Measurements from ENCODE around the gene ZSCAN9.

DNA sequence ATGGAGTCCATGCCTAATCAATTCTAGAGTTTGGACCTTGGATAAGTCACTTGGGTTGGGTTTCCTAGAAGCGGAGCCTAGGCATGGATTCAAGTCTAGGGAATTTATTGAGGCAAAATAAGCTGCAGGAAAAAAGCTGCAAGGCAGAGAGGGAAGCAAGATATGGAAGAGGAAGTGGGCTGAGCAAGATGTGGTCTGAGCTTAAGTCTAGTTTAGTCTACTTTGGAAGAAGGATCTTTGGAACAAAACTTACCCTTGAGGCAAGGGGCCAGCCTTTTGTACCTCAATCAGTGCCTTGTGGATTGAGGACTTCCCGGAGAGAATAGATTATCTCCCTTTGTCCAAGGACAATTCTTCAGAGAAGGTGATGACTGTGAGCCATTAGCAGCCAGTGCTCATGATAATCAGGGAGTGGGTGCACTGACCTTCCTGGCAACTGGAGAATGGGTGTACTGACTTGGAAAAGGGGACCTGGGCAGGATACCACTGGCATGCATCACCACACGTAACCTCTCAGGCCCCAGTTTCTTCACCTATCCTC, 10.9 kb downstream of the ZSCAN9 start:
- TF ChIP-seq ASH2L (IDR thresholded peaks at IDR 0.05; ENCODE audit: insufficient read length, low read depth, low read length) (no peak), ZNF124 (CRISPR knock-in tag; IDR thresholded peaks at IDR 0.05) (no peak)
- TF ChIP-seq, protein P1, sequence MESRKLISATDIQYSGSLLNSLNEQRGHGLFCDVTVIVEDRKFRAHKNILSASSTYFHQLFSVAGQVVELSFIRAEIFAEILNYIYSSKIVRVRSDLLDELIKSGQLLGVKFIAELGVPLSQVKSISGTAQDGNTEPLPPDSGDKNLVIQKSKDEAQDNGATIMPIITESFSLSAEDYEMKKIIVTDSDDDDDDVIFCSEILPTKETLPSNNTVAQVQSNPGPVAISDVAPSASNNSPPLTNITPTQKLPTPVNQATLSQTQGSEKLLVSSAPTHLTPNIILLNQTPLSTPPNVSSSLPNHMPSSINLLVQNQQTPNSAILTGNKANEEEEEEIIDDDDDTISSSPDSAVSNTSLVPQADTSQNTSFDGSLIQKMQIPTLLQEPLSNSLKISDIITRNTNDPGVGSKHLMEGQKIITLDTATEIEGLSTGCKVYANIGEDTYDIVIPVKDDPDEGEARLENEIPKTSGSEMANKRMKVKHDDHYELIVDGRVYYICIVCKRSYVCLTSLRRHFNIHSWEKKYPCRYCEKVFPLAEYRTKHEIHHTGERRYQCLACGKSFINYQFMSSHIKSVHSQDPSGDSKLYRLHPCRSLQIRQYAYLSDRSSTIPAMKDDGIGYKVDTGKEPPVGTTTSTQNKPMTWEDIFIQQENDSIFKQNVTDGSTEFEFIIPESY (CRISPR knock-in tag; IDR thresholded peaks at IDR 0.05), result no peak
